Subcutaneous adipose tissue (tissue), 4 donors: ENCODE data around the gene TMEM258. TPM values are rescaled to one million over a fixed set of nuclear protein-coding genes. Genes with fewer than 3 reads are reported as not detected.

Experiments
- total RNA-seq, 4 donors: library from RNA; depleted of rRNA; stranded (reverse); fragments of >200 nt; gene quantifications; one replicate each; pipeline ENCODE4 v1.1.0, GENCODE V29; 2016
- TF ChIP-seq, protein P1 (sequence below): fragments of 450-650 bp; IDR thresholded peaks from one replicate; pipeline ENCODE4 v1.5.1; 2016; ENCODE audit warnings: low read depth, mild to moderate bottlenecking, control low read depth, antibody characterized with exemption, moderate library complexity

TMEM258 gene
- total RNA-seq, 4 donors from 2014 or later = 13.6 to 73.4 (median 44.3) TPM

DNA sequence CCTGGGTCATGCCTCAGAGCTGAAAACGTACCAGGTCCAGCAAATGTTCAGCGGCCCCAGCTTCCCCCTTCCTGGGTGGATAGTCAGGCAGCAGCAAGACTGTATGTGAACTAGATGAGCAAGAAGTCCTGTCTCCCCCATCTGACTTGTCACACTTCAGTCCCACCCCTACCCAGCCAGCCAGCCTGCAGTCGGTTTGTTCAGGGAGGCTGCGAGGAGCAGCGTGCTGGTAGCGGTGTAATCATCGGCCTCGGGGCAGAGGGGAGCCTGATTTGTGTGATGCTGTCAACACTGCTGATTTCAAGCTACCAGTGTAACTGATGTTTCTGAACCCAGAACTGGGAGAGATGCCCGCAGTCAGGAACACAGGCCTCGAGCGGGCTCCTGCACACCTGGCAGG is 9.6 kb downstream of the TMEM258 start:
- TF ChIP-seq, protein P1, sequence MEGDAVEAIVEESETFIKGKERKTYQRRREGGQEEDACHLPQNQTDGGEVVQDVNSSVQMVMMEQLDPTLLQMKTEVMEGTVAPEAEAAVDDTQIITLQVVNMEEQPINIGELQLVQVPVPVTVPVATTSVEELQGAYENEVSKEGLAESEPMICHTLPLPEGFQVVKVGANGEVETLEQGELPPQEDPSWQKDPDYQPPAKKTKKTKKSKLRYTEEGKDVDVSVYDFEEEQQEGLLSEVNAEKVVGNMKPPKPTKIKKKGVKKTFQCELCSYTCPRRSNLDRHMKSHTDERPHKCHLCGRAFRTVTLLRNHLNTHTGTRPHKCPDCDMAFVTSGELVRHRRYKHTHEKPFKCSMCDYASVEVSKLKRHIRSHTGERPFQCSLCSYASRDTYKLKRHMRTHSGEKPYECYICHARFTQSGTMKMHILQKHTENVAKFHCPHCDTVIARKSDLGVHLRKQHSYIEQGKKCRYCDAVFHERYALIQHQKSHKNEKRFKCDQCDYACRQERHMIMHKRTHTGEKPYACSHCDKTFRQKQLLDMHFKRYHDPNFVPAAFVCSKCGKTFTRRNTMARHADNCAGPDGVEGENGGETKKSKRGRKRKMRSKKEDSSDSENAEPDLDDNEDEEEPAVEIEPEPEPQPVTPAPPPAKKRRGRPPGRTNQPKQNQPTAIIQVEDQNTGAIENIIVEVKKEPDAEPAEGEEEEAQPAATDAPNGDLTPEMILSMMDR = no peak

DNA sequence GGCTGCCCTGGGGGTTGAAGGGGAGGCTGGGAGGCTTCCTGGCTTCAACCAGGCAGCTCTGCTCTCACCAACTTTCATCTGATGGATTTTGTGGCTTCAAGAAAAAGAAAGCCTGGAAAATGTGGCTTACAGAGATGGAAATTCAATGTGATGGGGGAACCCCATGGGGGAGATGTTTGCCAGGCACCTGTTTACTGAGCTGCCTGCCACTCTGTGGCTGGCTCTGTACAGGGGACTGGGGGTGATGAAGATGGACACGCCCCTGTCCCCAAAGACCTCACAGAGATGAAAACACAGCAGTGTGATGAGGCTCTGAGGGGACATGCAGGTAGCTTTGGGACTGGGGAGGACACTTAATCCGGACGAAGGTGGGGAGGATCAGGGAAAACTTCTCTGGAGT is 10.1 kb downstream of the TMEM258 start:
- TF ChIP-seq, protein P1 = no peak

DNA sequence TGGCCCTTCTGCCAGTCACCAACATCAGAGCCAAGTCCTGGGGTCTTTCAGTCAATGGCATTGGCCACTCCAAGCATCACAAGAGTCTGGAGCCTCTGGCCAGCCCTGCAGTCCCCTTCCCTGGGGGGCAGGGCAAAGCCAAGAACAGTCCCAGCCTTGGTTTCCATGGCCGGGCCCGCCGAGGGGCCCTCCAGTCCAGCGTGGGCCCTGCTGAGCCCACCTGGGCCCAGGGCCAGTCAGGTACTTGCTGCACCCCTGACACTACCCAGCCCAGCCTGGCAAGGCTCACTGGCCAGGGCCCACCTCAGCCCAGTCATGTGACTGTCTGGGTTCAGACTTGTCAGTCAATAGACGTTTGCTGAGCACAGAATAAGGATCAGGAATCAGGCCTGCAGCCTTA is 10.8 kb downstream of the TMEM258 start:
- TF ChIP-seq, protein P1 = no peak

DNA sequence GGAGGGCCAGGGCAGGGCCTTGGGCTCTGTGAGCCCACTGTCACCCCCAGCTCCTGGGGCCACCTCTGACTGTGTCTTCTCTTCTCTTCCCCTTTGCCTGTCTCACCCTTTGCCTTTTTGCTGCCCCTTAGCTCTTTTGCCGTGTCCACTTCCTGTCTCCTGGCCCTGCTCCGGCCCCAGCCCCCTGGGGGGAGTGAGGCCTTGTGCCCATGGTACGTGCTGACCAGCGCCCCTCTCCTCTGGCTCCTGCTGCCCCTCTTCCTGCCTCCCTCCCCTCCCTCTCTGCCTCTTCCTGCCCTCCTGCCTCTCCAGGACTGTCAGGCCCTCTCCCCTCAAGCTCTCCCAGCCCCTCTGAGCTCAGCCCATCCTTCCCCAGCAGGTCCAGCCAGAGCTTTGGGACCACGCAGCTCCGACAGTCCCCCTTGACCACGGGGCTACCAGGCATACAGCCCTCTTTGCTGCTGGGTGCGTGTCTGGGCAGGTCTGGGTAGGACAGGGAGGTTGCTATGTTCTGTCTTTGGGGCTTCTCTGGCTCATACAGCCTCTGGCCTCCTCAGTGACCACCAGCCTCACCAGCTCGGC is 11.7 kb downstream of the TMEM258 start:
- TF ChIP-seq, protein P1 = no peak

DNA sequence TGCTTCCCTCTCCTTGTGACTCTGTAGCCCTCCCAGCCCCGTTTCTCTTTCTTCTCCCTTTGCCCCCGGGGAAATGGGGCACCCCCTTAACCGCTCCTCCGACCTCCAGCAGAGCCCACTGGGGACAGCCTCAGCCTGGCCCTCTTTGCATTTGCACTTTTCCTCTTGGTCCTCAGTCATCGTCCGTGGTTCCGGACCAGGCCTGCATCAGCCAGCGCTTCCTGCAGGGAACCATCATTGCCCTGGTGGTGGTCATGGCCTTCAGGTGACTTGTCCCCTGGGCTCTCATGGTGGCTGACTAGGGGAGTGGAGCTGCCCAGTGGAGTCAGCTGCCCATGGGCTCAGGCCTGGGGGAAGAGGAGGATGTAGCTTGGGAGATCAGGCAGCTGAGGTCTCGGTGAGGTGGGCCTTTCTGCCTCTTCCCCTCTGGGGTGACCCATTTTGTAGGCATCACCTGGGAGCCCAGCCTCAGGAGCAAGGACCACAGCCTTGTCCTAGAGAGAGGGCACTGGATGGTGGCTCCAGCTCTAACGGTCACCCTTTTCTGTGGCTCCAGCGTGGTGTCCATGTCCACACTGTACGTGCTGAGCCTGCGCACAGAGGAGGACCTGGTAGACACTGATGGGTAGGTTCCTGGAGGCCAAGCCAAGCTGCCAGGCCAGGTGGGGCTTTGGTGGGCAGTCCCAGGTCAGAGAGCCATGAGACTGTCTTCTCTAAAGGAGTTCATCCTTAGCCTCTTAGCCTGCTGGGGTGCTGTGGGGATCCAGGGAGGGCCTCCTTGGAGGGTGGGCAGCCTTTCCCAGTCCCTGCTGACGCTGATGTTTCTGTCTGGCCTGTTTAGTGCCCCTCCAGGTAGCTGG is 12.5 kb downstream of the TMEM258 start:
- TF ChIP-seq, protein P1 = no peak

DNA sequence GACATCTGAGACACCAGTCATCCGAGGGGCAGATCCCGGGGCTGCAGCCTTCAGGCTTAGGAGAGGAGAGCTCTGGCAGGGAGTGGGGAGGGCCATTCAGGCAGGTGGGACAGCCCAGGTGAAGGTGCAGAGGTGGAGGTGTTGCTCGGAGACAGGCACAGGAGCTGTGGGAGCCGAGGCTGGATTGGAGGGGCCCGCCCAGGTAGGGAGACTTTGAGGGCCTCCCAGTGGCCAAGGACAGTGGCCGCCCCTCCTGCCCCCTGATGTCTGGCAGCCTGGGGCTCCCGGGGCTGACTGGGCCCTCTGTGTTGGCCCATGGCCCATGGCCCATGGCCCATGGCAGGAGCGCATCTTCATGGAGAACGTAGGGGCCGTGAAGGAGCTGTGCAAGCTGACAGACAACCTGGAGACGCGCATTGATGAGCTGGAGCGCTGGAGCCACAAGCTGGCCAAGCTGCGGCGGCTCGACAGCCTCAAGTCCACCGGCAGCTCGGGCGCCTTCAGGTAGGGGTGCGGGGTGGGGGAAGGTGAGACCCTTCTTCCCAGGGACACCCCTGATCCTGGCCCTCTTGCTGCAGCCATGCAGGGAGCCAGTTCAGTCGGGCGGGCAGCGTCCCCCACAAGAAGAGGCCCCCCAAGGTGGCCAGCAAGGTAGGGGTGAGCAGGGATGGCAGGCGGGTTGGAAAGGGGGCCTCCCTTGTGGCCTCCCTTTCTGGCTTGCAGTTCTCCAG is 13.3 kb downstream of the TMEM258 start:
- TF ChIP-seq, protein P1 = no peak

DNA sequence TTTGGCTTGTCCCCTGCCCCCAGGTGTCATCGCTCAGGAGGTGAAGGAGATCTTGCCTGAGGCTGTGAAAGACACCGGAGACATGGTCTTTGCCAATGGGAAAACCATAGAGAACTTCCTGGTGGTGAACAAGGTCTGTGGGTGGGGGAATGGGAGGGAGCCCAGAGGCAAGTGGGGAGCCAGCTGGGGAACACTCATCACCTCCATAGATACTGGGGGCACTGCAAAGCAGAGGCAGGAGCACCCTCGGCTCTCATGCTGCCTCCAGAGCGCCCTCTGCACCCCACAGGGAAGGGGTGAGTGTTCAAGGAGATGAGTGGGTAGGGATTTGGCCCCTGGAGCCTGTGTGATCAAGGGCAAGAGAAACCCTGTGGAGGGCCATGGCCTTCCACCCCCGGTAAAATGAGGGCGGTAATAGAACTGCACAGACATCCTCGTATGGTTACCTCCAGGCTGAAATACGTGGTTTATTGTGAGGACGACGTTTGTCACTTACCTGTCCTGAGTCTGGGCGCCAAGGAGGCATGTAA is 14.0 kb downstream of the TMEM258 start:
- TF ChIP-seq, protein P1 = no peak
